ENCODE data around the gene IDH3B. TPM values are rescaled to one million over a fixed set of nuclear protein-coding genes. Genes with fewer than 3 reads are reported as not detected.

The IDH3B gene
- total RNA-seq, 1 donor from 2014 or later, result 72.9 TPM

DNA sequence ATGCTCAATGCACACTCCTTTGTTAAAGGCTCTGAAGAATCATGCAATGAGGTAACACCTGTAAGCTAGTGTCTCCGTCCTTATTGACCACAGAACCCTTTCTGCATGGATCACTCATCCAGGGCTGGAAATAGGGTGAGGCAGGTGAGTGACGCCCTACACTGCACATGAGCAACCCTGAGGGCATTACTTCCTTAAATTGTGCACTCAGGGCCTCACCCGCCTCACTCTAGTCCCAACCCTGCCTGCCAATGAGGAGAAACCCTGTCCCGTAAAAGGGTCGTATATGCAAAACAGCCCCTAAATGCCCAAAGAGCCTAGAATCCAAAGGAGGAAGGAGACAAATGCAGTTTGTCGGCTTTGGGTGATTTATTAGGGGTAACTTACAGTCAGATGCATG, 45.2 kb downstream of the IDH3B start:
- no peak for DNase-seq (ENCODE audit: low read depth)

DNA sequence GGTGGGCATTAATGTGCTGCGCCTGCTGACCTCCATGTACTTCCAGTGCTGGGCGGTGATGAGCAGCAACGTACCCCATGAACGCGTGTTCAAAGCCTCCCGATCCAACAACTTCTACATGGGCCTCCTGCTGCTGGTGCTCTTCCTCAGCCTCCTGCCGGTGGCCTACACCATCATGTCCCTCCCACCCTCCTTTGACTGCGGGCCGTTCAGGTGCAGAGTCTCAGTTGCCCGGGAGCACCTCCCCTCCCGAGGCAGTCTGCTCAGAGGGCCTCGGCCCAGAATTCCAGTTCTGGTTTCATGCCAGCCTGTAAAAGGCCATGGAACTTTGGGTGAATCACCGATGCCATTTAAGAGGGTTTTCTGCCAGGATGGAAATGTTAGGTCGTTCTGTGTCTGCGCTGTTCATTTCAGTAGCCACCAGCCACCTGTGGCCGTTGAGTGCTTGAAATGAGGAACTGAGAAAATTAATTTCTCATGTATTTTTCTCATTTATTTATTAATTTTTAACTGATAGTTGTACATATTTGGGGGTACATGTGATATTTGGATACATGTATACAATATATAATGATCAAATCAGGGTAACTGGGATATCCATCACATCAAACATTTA, 46.8 kb downstream of the IDH3B start:
- no peak for DNase-seq (ENCODE audit: low read depth)

DNA sequence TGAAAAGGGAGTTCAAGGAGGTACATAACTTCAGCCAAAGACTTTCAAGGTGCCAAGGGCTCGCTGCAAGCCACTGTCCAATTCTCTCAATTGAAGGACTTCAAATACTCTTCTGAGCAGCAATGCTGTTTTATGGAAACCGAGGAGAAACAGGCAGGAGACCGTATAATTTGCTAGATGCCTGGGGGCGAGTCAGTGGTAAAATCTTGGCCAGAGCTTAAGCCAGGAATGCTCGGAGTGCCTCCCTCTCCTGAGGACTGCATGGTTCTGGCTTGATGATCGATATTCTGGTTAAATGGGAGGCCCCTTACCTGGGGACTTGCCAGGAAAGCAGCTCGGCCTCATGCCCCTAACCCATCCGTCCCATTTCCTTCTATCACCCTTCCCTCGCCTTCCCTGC, 47.4 kb downstream of the IDH3B start:
- DNase-seq (ENCODE audit: low read depth), result no peak

DNA sequence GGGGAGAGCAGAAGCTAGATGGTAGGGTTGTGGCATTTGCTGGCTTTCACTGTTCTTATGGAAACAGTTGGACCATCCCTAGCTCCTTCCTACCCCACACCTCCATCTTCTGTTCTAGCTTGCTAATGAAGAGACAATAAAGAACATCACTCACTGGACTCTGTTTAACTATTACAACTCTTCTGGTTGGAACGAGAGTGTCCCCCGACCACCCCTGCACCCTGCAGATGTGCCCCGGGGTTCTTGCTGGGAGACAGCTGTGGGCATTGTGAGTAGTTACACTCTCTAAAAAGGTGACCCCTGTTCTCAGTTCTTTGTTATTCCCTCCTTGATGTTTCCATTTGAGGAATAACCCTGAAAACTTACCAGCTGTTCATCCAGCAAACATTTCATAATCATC, 51.9 kb downstream of the IDH3B start:
- DNase-seq (ENCODE audit: low read depth), result no peak

DNA sequence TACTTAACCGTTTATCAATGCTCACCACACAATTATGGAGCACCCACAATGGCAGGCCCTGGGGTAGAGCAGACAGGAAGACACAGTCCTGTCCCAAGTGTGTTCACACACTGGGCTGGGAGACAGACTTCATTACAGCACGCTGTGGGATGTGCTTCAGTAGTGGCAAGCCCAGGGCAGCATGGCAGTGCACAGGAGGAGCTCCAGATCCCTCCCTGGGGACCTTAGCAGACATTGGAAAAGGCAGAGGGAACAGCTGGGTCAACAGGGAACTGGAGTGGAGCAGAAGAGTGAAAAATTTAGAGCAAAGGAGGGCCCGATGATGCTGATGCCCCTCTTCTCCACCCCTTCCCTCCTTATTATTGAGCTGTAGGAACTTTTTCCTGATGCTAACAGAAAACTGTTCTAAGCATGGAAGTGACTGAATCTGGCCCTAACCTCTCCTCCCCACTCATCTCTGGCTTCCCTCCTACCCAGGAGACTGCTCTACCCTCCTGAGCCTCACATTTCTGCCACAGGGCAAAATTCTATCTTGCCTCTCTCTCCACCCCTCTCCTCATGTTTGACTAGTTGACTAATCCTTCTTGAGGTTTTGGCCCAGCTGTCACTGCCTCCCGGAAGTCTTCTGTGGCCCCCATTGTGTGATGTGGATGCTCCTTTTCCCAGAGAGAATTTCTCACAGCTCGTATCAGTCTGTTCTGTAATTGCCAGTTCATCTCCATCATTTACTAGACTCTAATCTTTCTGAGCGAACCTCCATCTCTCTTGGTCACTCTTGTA, 52.9 kb downstream of the IDH3B start:
- no peak for DNase-seq (ENCODE audit: low read depth)

- DNase-seq (ENCODE audit: low read depth), result no peak
These were observed 53.7 kb downstream of the IDH3B start for GRCh38 chr20:2610326-2610725.

Other genes starting within 250 kb of the IDH3B start
- gene SNRPB, start 193.4 kb downstream of the IDH3B start, total RNA-seq, result 92.1 and 377 TPM in 2 replicates
- 8.5 and 17.5 TPM in 2 replicates for gene ZNF343, start 155.3 kb downstream of the IDH3B start, total RNA-seq
- not detected in 2 replicates for gene TMC2, start 127.6 kb downstream of the IDH3B start, total RNA-seq
- 110 and 169 TPM in 2 replicates for gene NOP56, start 11.6 kb downstream of the IDH3B start, total RNA-seq
- 2.6 and 5.1 TPM in 2 replicates for gene EBF4, start 28.6 kb upstream of the IDH3B start, total RNA-seq
- 0.17 and 0.20 TPM in 2 replicates for gene CPXM1, start 136.4 kb upstream of the IDH3B start, total RNA-seq
- not detected in 2 replicates for gene C20orf141, start 150.8 kb upstream of the IDH3B start, total RNA-seq
- not detected in 2 replicates for gene TMEM239, start 152.1 kb upstream of the IDH3B start, total RNA-seq
- 19.4 and 33.5 TPM in 2 replicates for gene PCED1A, start 176.4 kb upstream of the IDH3B start, total RNA-seq
- 43.8 and 46.0 TPM in 2 replicates for gene VPS16, start 176.5 kb upstream of the IDH3B start, total RNA-seq
- gene PTPRA, start 209.3 kb upstream of the IDH3B start, total RNA-seq, result 31.3 and 50.6 TPM in 2 replicates